HG02870 (cell line): ENCODE measurements around the gene APBB2.
"Not testable (repeated sequence)": the region's sequence is repeated elsewhere in the genome, so short reads cannot be mapped to it uniquely, and the experiment has no call there.

ENCODE experiments used
- ATAC-seq: cut with Tn5 transposase; IDR thresholded peaks from one replicate; pipeline ENCODE4 v1.9.1; 2021; ENCODE audit warnings: mild to moderate bottlenecking, moderate library complexity; ENCODE audit not compliant: unreplicated experiment

Gene APBB2

GRCh38 chr4:40916880-40917279 lies 297.5 kb downstream of the APBB2 start:
- peak; percentile 88 for ATAC-seq

GRCh38 chr4:40916218-40916555 lies 298.2 kb downstream of the APBB2 start:
- no peak for ATAC-seq

- ATAC-seq: no peak
Observed at GRCh38 chr4:40915318-40916217, 298.8 kb downstream of the APBB2 start.

- ATAC-seq: no peak
Observed at GRCh38 chr4:40912460-40913184, 301.7 kb downstream of the APBB2 start.

GRCh38 chr4:40910706-40911105 lies 303.6 kb downstream of the APBB2 start:
- ATAC-seq: no peak

- ATAC-seq: no peak
Observed at GRCh38 chr4:40909363-40909876, 304.9 kb downstream of the APBB2 start.

GRCh38 chr4:40908702-40909362 lies 305.5 kb downstream of the APBB2 start:
- peak; percentile 92 for ATAC-seq

- ATAC-seq: peak; percentile 19
Observed at GRCh38 chr4:40908297-40908696, 306.0 kb downstream of the APBB2 start.

- ATAC-seq: no peak
Observed at GRCh38 chr4:40905414-40905813, 308.9 kb downstream of the APBB2 start.

- ATAC-seq: not testable (repeated sequence)
Observed at GRCh38 chr4:40900531-40900930, 313.8 kb downstream of the APBB2 start.

- ATAC-seq: peak; percentile 74
Observed at GRCh38 chr4:40897557-40898203, 316.7 kb downstream of the APBB2 start.

GRCh38 chr4:40890764-40891163 lies 323.6 kb downstream of the APBB2 start:
- ATAC-seq: no peak

GRCh38 chr4:40890199-40890598 lies 324.1 kb downstream of the APBB2 start:
- no peak for ATAC-seq

- no peak for ATAC-seq
Observed at GRCh38 chr4:40888933-40889332, 325.4 kb downstream of the APBB2 start.

GRCh38 chr4:40887764-40888131 lies 326.6 kb downstream of the APBB2 start:
- no peak for ATAC-seq

- ATAC-seq: no peak
Observed at GRCh38 chr4:40886931-40887763, 327.2 kb downstream of the APBB2 start.

- ATAC-seq: no peak
Observed at GRCh38 chr4:40881851-40882250, 332.5 kb downstream of the APBB2 start.

GRCh38 chr4:40881096-40881495 lies 333.2 kb downstream of the APBB2 start:
- ATAC-seq: no peak

- no peak for ATAC-seq
Observed at GRCh38 chr4:40878548-40879055, 335.7 kb downstream of the APBB2 start.

- no peak for ATAC-seq
Observed at GRCh38 chr4:40877081-40877480, 337.3 kb downstream of the APBB2 start.
